Endothelial cell of umbilical vein (primary cell): ENCODE results near the gene PTPRO. TPM values are rescaled to one million over a fixed set of nuclear protein-coding genes. Genes with fewer than 3 reads are reported as not detected.

Experiments used
- BruUV-seq: library from RNA; stranded (reverse); fragments of 400-500 nt; replicated peaks from 2 replicates; lab custom pipeline; 2021; lab: Mats Ljungman, UMichigan
- CTCF ChIA-PET: fragments of 300-600, 350-600 bp; sonication (Branson Sonifier 250); formaldehyde crosslinking; loops from one replicate; lab custom pipeline; 2021; ENCODE audit warnings: antibody characterized with exemption, inconsistent platforms; lab: Charles Lee
- POLR2A ChIA-PET: fragments of 300-600, 350-600 bp; sonication (Branson Sonifier 250); formaldehyde crosslinking; loops from one replicate; lab custom pipeline; 2021; ENCODE audit warnings: antibody characterized with exemption, inconsistent platforms; lab: Charles Lee
- DNase-seq: peaks from one replicate; pipeline ENCODE4 v3.0.0-alpha.2; 2011; ENCODE audit warnings: low read depth, low spot score
- FAIRE-seq: peaks from 2 replicates; lab custom pipeline; 2011; peaks lifted over from hg19 to GRCh38; lab: Jason Lieb, UNC
- H2AFZ ChIP-seq: 2 replicates; pipeline ENCODE4 v1.6.0; 2012; ENCODE audit warnings: low read depth, low read length, control low read depth, inconsistent platforms
- H3K27ac ChIP-seq: 2 replicates; pipeline ENCODE4 v1.5.1; 2011; ENCODE audit warnings: low read depth, mild to moderate bottlenecking, control low read depth, low read length, moderate library complexity; ENCODE audit not compliant: insufficient read depth
- H3K27me3 ChIP-seq, 2 experiments: 2 replicates each; pipeline versions ENCODE4 v1.6.0 to v1.6.1; 2011; ENCODE audit warnings: low read length in 2 of 2, mixed read lengths in 1 of 2; ENCODE audit not compliant: control insufficient read depth in 2 of 2, insufficient read depth in 2 of 2
- H3K36me3 ChIP-seq, 2 experiments: 2 replicates in 1 of 2; 3 replicates in 1 of 2; pipeline ENCODE4 v1.5.1; 2011; ENCODE audit warnings: low read length in 2 of 2, mild to moderate bottlenecking in 1 of 2, moderate library complexity in 1 of 2; ENCODE audit not compliant: control insufficient read depth in 2 of 2, insufficient read depth in 2 of 2; ENCODE audit errors: extremely low read depth in 1 of 2
- H3K4me1 ChIP-seq: 3 replicates; pipeline ENCODE4 v1.5.1; 2011; ENCODE audit warnings: mild to moderate bottlenecking, low read length; ENCODE audit not compliant: control insufficient read depth, insufficient read depth; ENCODE audit errors: extremely low read depth
- H3K4me2 ChIP-seq: 2 replicates; pipeline ENCODE4 v1.6.1; 2011; ENCODE audit warnings: low read length, control low read depth, mixed read lengths; ENCODE audit not compliant: insufficient read depth
- H3K4me3 ChIP-seq, 3 experiments: fragments of 200-600 bp in 1 of 3; sonication (generic), shearing (Covaris generic) in 1 of 3; replicated peaks in 1 of 3; 2 replicates each; pipeline ENCODE4 v1.5.1; 2011 to 2016; ENCODE audit warnings: control low read depth in 3 of 3, low read length in 3 of 3, mild to moderate bottlenecking in 2 of 3, inconsistent platforms in 1 of 3, low read depth in 1 of 3, moderate library complexity in 1 of 3; ENCODE audit not compliant: insufficient read depth in 1 of 3
- H3K79me2 ChIP-seq: 2 replicates; pipeline ENCODE4 v1.6.0; 2012; ENCODE audit warnings: low read length, inconsistent platforms; ENCODE audit not compliant: control insufficient read depth, insufficient read depth
- H3K9ac ChIP-seq: replicated peaks from 2 replicates; pipeline ENCODE3; 2011; ENCODE audit warnings: low read length, control low read depth; ENCODE audit not compliant: insufficient read depth; ENCODE audit errors: extremely low read depth
- H3K9me1 ChIP-seq: replicated peaks from 3 replicates; pipeline ENCODE4 v1.6.0; 2011; ENCODE audit warnings: mild to moderate bottlenecking, low read length; ENCODE audit not compliant: control insufficient read depth, insufficient read depth; ENCODE audit errors: extremely low read depth
- H3K9me3 ChIP-seq: replicated peaks from 2 replicates; pipeline ENCODE4 v1.5.1; 2012; ENCODE audit warnings: low read length, inconsistent platforms; ENCODE audit not compliant: control insufficient read depth, insufficient read depth
- H4K20me1 ChIP-seq: replicated peaks from 2 replicates; pipeline ENCODE3; 2011; ENCODE audit warnings: mild to moderate bottlenecking, low read length; ENCODE audit not compliant: control insufficient read depth, insufficient read depth; ENCODE audit errors: extremely low read depth
- CTCF ChIP-seq, 2 donors: IDR thresholded peaks; 1 replicate in 1 of 2; 2 replicates in 1 of 2; pipeline ENCODE4 v1.5.1; 2011; ENCODE audit warnings: low read length in 2 of 2, mild to moderate bottlenecking in 2 of 2, moderate library complexity in 2 of 2, control low read depth in 1 of 2, inconsistent platforms in 1 of 2, low read depth in 1 of 2; ENCODE audit not compliant: insufficient read depth in 1 of 2; ENCODE audit errors: extremely low read depth in 1 of 2
- FOS ChIP-seq: IDR thresholded peaks from 2 replicates; pipeline ENCODE4 v1.6.1; 2011; ENCODE audit warnings: mild to moderate bottlenecking, low read length, moderate library complexity, borderline replicate concordance; ENCODE audit not compliant: insufficient read depth
- JUN ChIP-seq: IDR thresholded peaks from 2 replicates; pipeline ENCODE4 v1.6.1; 2011; ENCODE audit warnings: borderline replicate concordance, low read depth; ENCODE audit not compliant: insufficient read length, insufficient read depth
- MYC ChIP-seq: IDR thresholded peaks from one replicate; pipeline ENCODE4 v1.6.1; 2011; ENCODE audit warnings: mild to moderate bottlenecking, low read depth, low read length
- POLR2A ChIP-seq: IDR thresholded peaks from 2 replicates; pipeline ENCODE4 v1.6.1; 2012; ENCODE audit warnings: low read depth, mild to moderate bottlenecking, control low read depth, low read length
- POLR2AphosphoS5 ChIP-seq: IDR thresholded peaks from 2 replicates; pipeline ENCODE4 v1.6.1; 2012; ENCODE audit warnings: low read depth, mild to moderate bottlenecking, control low read depth, low read length, moderate library complexity; ENCODE audit not compliant: insufficient read depth
- dilution Hi-C: fragments of 300-500 bp; cut with MboI; formaldehyde crosslinking; loops from one replicate; pipeline ENCODE4 v1.15.0; 2019; ENCODE audit warnings: low sequenced_read_pairs; ENCODE audit not compliant: extremely low pct_ligation_motif_present
- intact Hi-C: fragments of 100-400 bp; cut with micrococcal nuclease; formaldehyde crosslinking; loops from one replicate; pipeline ENCODE4 v1.10.0; 2022
- polyA plus RNA-seq, 4 experiments: library from polyadenylated mRNA; depleted of rRNA in 3 of 4; stranded (reverse) in 3 of 4; unstranded in 1 of 4; fragments of >200 nt; gene quantifications; 2 replicates each; pipeline versions ENCODE4 v1.2.1 to v1.2.3, GENCODE V29; 2011 to 2012; ENCODE audit warnings: missing spikeins in 1 of 4
- total RNA-seq: library from RNA; stranded (reverse); gene quantifications from 2 replicates; pipeline ENCODE4 v1.2.3, GENCODE V29; 2021

The PTPRO gene
- total and polyA plus RNA-seq, 2 donors (not counting 3 experiments of a cell fraction or from before 2014, with no cell fraction given), result not detected

- H3K36me3 ChIP-seq, result no peaks in the 10 kb centered on the region
- TF ChIP-seq POLR2AphosphoS5 (no peak), CTCF (IDR thresholded peaks at IDR 0.05; ENCODE audit: extremely low read depth in 1 of 2, insufficient read depth in 1 of 2, low read depth in 1 of 2, low read length in 2 of 2) (no peak), FOS (no peak), JUN (no peak), MYC (no peak), POLR2A (no peak)
- H2AFZ ChIP-seq, result no peak overlapping the region
- DNase-seq (no peak), FAIRE-seq (no peak)
- H3K9me3 ChIP-seq, result no peaks in the 10 kb centered on the region
- no peak overlapping the region for H3K4me2 ChIP-seq
- H3K27ac ChIP-seq, result no peak overlapping the region
- H3K9ac ChIP-seq, result no peak overlapping the region
- no peaks in the 10 kb centered on the region for H3K79me2 ChIP-seq
- H3K9me1 ChIP-seq, result no peaks in the 10 kb centered on the region
- CTCF ChIA-PET, result interaction anchor here (1.0 kb wide), 1 partner anchor 13 kb away, joined by 3 read pairs; no protein-coding TSS in a partner anchor
- H4K20me1 ChIP-seq, result no peaks in the 10 kb centered on the region
- no peaks in the 10 kb centered on the region for H3K27me3 ChIP-seq
- POLR2A ChIA-PET, result no interaction called here
- peaks cover 31% of the 10 kb centered on the region for H3K4me1 ChIP-seq
- dilution Hi-C loops (no loop called here), intact Hi-C loops (no loop called here)
- no peak overlapping the region for H3K4me3 ChIP-seq
- no TSS peak for BruUV-seq
These were observed 275.0 kb downstream of the PTPRO start for GRCh38 chr12:15597125-15597830.
